CD4-positive, CD25-positive, alpha-beta regulatory T cell (primary cell): ENCODE data around the gene GLIPR1. TPM values are rescaled to one million over a fixed set of nuclear protein-coding genes. Genes with fewer than 3 reads are reported as not detected.
A peak's percentile ranks its signal among the peaks of the same experiment; 100 is the strongest.
"Not testable (repeated sequence)": the region's sequence is repeated elsewhere in the genome, so short reads cannot be mapped to it uniquely, and the experiment has no call there.

Experiments
- ATAC-seq, 2 donors: fragments of 150-1000 bp; cut with Tn5 transposase; one replicate each; pipeline ENCODE4 v1.10.0; 2021; ENCODE audit warnings: low read depth in 2 of 2, moderate number of reproducible peaks in 2 of 2, moderate library complexity in 1 of 2
- DNase-seq, 3 donors: peaks; one replicate each; pipeline versions ENCODE4 v3.0.0 to v3.0.0-alpha.2; 2012 to 2022; ENCODE audit warnings: mixed read lengths in 1 of 3
- H3K27ac ChIP-seq: one replicate; pipeline ENCODE4 v1.7.0; 2013; ENCODE audit warnings: mild to moderate bottlenecking, low read length; ENCODE audit not compliant: insufficient read depth, poor library complexity, severe bottlenecking
- H3K27me3 ChIP-seq: one replicate; pipeline ENCODE4 v1.7.0; 2013; ENCODE audit warnings: low read length; ENCODE audit not compliant: control insufficient read depth, insufficient read depth
- H3K36me3 ChIP-seq: one replicate; pipeline ENCODE4 v1.7.0; 2013; ENCODE audit warnings: mild to moderate bottlenecking, low read length, moderate library complexity; ENCODE audit not compliant: control insufficient read depth, insufficient read depth
- H3K4me1 ChIP-seq: 2 replicates; pipeline ENCODE4 v1.7.0; 2013; ENCODE audit warnings: mild to moderate bottlenecking, low read length; ENCODE audit not compliant: insufficient read depth, control insufficient read depth, poor library complexity, severe bottlenecking
- H3K4me3 ChIP-seq: one replicate; pipeline ENCODE4 v1.7.0; 2013; ENCODE audit warnings: low read depth, mild to moderate bottlenecking, low read length, moderate library complexity
- H3K9me3 ChIP-seq, 2 experiments: 1 replicate in 1 of 2; 2 replicates in 1 of 2; pipeline ENCODE4 v1.7.0; 2013; ENCODE audit warnings: low read length in 2 of 2, mild to moderate bottlenecking in 1 of 2, moderate library complexity in 1 of 2; ENCODE audit not compliant: control insufficient read depth in 2 of 2
- H3K27ac Mint-ChIP-seq, 3 donors: one replicate each; pipeline ENCODE4 v1.8.0; 2020 to 2022; ENCODE audit warnings: mild to moderate bottlenecking in 3 of 3, mixed read lengths in 3 of 3, moderate library complexity in 2 of 3
- H3K27me3 Mint-ChIP-seq: one replicate; pipeline ENCODE4 v1.8.0; 2022; ENCODE audit warnings: mild to moderate bottlenecking, mixed read lengths
- H3K36me3 Mint-ChIP-seq: one replicate; pipeline ENCODE4 v1.8.0; 2020; ENCODE audit warnings: mixed read lengths
- H3K4me1 Mint-ChIP-seq, 4 donors: one replicate each; pipeline ENCODE4 v1.8.0; 2020 to 2022; ENCODE audit warnings: mixed read lengths in 4 of 4, mild to moderate bottlenecking in 1 of 4
- H3K4me3 Mint-ChIP-seq, 4 donors: one replicate each; pipeline ENCODE4 v1.8.0; 2020 to 2022; ENCODE audit warnings: mild to moderate bottlenecking in 4 of 4, mixed read lengths in 4 of 4, moderate library complexity in 3 of 4
- H3K9me3 Mint-ChIP-seq, 7 donors: one replicate each; pipeline ENCODE4 v1.8.0; 2020 to 2022; ENCODE audit warnings: mixed read lengths in 7 of 7, mild to moderate bottlenecking in 3 of 7, moderate library complexity in 2 of 7
- polyA plus RNA-seq, 4 donors: library from polyadenylated mRNA; unstranded; fragments of 300-500 nt; fragmentation: Illumina TruSeq; gene quantifications; one replicate each; pipeline ENCODE4 v1.2.3, GENCODE V29; 2021
- total RNA-seq: library from RNA; stranded (reverse); gene quantifications from one replicate; pipeline ENCODE4 v1.2.3, GENCODE V29; 2022

GLIPR1 gene
- total and polyA plus RNA-seq, 5 donors from 2014 or later: 91.4 to 207 (median 167) TPM

DNA sequence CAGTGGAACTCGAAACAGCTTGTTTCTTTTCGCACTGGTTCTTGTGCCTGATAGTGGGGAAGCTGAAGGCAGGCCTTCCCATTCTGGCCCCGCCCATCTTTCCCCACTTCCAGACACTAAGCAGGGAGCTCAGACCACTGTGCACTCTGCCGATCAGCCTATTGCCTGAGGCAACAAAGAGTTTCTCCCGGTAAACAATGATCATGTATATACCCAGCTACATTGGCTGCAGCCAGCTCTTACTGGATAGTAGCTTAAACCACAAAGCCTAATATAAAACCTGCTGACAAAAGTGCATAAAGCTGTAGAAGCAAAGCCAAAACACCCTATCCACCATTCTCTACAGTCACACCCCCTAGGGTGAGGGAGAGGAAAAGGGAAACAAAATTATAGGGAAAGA is 24.7 kb upstream of the GLIPR1 start:
- H3K4me1 Mint-ChIP-seq: peaks cover 12 to 35% (median 28%) of the 10 kb centered on the region in 4 donors

DNA sequence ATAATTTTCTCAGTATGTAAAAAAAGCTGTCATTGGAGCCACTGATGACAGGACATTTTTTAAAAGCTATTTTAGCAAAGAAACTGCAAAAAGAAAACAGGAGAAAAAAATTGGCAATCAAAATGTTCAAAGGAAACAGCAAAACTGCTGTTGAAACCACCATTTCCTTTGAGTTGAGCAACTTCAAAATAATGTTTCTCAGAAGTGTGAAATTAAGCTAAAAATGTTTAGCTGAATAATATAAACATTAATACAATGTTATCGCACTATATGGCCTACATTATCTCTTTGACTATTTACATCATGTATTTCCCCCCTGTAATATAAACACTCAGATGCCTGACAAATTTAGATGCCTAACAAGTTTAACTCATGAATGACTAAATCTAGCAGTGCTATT is 23.4 kb upstream of the GLIPR1 start:
- H3K27ac Mint-ChIP-seq: peak overlapping the region in 1 of 3 donors; percentile 76
- no peaks in the 10 kb centered on the region for H3K36me3 Mint-ChIP-seq
- Histone ChIP-seq H3K27me3 (no peaks in the 10 kb centered on the region), H3K9me3 (no peaks in the 10 kb centered on the region), H3K27ac (no peak overlapping the region), H3K4me1 (peaks cover 31% of the 10 kb centered on the region), H3K4me3 (peak overlapping the region; percentile 54), H3K36me3 (no peaks in the 10 kb centered on the region)
- peaks cover 9% of the 10 kb centered on the region for H3K27me3 Mint-ChIP-seq
- peak overlapping the region in 3 of 4 donors; percentile 5 to 31 (median 15) for H3K4me3 Mint-ChIP-seq
- H3K4me1 Mint-ChIP-seq: peaks cover 14 to 35% (median 29%) of the 10 kb centered on the region in 4 donors
- ATAC-seq (peak in 1 of 2 donors; percentile 39), DNase-seq (peak in 2 of 3 donors; percentile 30 to 47)
- H3K9me3 Mint-ChIP-seq: peaks cover 0 to 4% (median 1%) of the 10 kb centered on the region in 7 donors

More for the DNA sequence above, 24.7 kb upstream of the GLIPR1 start:
- no peaks in the 10 kb centered on the region for H3K9me3 ChIP-seq
- H3K4me1 ChIP-seq: peaks cover 31% of the 10 kb centered on the region
- H3K36me3 ChIP-seq: no peaks in the 10 kb centered on the region
- ATAC-seq (no peak), DNase-seq (no peak)
- peaks cover 17% of the 10 kb centered on the region for H3K27me3 Mint-ChIP-seq
- H3K9me3 Mint-ChIP-seq: peaks cover 0 to 4% (median 1%) of the 10 kb centered on the region in 7 donors
- H3K27ac ChIP-seq: no peak overlapping the region
- H3K4me3 Mint-ChIP-seq: no peak overlapping the region
- H3K4me3 ChIP-seq: no peak overlapping the region
- H3K27ac Mint-ChIP-seq: no peak overlapping the region
- H3K36me3 Mint-ChIP-seq: no peaks in the 10 kb centered on the region
- no peaks in the 10 kb centered on the region for H3K27me3 ChIP-seq

DNA sequence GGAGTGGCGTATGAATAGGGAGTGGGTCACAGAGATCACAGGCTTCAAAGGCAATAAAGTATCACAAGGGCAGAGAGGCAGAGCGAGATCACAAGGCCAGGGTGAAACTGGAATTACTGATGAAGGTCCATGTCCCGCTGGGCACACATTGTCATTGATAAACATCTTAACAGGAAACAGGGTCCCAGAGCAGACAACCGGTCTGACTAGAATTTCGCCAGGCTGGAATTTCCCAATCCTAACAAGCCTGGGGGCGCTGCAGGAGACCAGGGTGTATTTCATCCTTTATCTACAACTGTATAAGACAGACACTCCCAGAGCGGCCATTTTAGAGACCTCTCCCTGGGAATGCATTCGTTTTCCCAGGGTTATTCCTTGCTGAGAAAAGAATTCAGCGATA is 22.7 kb upstream of the GLIPR1 start:
- H3K27me3 ChIP-seq, ATAC-seq, H3K36me3 Mint-ChIP-seq, H3K9me3 ChIP-seq, H3K4me3 ChIP-seq, H3K9me3 Mint-ChIP-seq, H3K36me3 ChIP-seq, H3K27ac ChIP-seq, H3K27me3 Mint-ChIP-seq, DNase-seq: not testable (repeated sequence)
- peaks cover 31% of the 10 kb centered on the region for H3K4me1 ChIP-seq
- peak overlapping the region in 1 of 3 donors; percentile 76 for H3K27ac Mint-ChIP-seq
- peaks cover 14 to 35% (median 30%) of the 10 kb centered on the region in 4 donors for H3K4me1 Mint-ChIP-seq
- H3K4me3 Mint-ChIP-seq: peak overlapping the region; percentile 5 to 34 (median 23)

- H3K27me3 Mint-ChIP-seq: peaks cover 9% of the 10 kb centered on the region
- no peaks in the 10 kb centered on the region for H3K27me3 ChIP-seq
- H3K27ac Mint-ChIP-seq: peak overlapping the region in 1 of 3 donors; percentile 39
- ATAC-seq (no peak), DNase-seq (no peak)
- H3K4me3 ChIP-seq: no peak overlapping the region
- peaks cover 0 to 7% (median 1%) of the 10 kb centered on the region in 7 donors for H3K9me3 Mint-ChIP-seq
- H3K36me3 ChIP-seq: no peaks in the 10 kb centered on the region
- no peak overlapping the region for H3K27ac ChIP-seq
- peak overlapping the region in 2 of 4 donors; percentile 11 to 24 for H3K4me3 Mint-ChIP-seq
- no peaks in the 10 kb centered on the region for H3K36me3 Mint-ChIP-seq
- H3K9me3 ChIP-seq: peaks cover 0 to 8% of the 10 kb centered on the region in 2 experiments
- H3K4me1 ChIP-seq: peaks cover 31% of the 10 kb centered on the region
- peaks cover 14 to 35% (median 30%) of the 10 kb centered on the region in 4 donors for H3K4me1 Mint-ChIP-seq
Measured at GRCh38 chr12:75459755-75460154, 20.8 kb upstream of the GLIPR1 start.

DNA sequence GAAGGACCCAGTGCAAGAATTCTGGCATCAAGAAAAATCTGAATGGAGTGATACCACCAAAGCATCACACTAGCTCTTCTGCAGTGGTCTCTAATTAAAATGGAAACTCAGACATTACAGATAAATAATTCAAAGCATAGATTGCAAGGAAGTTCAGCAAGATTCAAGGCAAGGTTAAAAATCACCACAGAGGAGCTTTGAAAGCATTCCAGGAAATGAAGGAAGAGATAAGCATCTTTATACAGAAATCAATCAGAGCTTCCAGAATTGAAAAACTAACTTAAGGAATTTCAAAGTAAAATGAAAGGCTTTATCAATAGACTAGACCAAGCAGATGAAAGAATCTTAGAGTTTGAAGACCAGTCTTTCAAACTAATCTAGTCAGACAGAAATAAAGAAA is 20.4 kb upstream of the GLIPR1 start:
- no peaks in the 10 kb centered on the region for H3K36me3 Mint-ChIP-seq
- H3K4me3 ChIP-seq: no peak overlapping the region
- H3K36me3 ChIP-seq: no peaks in the 10 kb centered on the region
- H3K27ac ChIP-seq: no peak overlapping the region
- H3K4me3 Mint-ChIP-seq: no peak overlapping the region
- H3K4me1 ChIP-seq: peaks cover 31% of the 10 kb centered on the region
- H3K9me3 ChIP-seq: peaks cover 0 to 9% of the 10 kb centered on the region in 2 experiments
- H3K27me3 Mint-ChIP-seq: peaks cover 6% of the 10 kb centered on the region
- peaks cover 0 to 7% (median 1%) of the 10 kb centered on the region in 7 donors for H3K9me3 Mint-ChIP-seq
- DNase-seq (no peak), ATAC-seq (no peak)
- H3K27me3 ChIP-seq: no peaks in the 10 kb centered on the region
- peak overlapping the region in 1 of 3 donors; percentile 40 for H3K27ac Mint-ChIP-seq
- peaks cover 14 to 35% (median 28%) of the 10 kb centered on the region in 4 donors for H3K4me1 Mint-ChIP-seq

DNA sequence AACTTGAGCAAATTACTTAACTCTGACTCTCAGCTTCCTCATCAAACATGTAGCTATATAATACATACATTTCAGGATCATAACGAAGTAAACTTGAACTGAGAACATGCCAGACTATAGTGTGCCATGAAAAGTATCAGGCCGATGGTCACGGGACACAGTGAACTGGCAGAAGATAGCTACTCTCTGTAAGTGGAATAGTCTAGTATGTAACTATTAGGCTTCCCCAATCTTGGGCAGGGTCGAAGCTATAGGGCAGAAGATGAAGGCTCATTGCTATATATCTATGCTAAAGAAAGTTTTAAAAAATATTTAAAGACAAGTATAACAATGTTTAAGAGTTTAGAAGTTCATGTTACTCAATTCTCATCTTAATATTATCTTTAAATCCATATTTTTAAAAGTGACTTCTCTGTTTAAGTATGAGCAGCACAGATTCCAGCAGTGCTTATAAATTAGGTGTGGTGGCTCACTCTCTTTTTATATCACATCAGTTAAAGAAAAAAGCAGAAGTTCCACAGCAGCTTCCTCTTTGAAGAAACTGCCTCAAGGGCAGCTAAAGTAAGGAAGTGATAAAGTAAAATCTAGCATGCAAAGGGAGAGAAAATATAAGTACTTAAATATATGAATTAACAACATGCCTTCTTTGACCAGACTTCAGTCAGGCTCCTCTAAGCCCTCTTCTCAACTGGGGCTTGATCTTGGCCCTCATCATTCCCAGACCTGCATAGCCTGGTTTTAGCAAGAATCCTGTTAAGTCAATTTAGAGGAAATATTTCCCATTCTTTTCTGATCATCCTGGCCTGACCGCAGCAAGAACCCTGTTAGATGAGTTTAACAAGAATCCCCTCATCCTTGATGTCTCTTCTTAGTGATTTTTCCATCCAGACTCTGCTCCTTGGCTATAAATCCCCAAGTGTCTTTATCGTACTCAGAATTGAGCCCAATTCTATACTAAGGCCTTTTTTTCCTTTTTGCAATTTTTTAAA is 8.4 kb upstream of the GLIPR1 start:
- no peak for ATAC-seq

GRCh38 chr12:75474116-75474515 is 6.4 kb upstream of the GLIPR1 start:
- H3K4me3 ChIP-seq: no peak overlapping the region
- H3K9me3 ChIP-seq: no peaks in the 10 kb centered on the region
- no peak for ATAC-seq
- H3K4me3 Mint-ChIP-seq: no peak overlapping the region
- no peaks in the 10 kb centered on the region for H3K36me3 Mint-ChIP-seq
- H3K9me3 Mint-ChIP-seq: no peaks in the 10 kb centered on the region
- H3K27ac ChIP-seq: no peak overlapping the region
- no peak overlapping the region for H3K27ac Mint-ChIP-seq
- H3K4me1 Mint-ChIP-seq: peaks cover 9 to 22% (median 10%) of the 10 kb centered on the region in 4 donors
- DNase-seq: no peak
- H3K27me3 Mint-ChIP-seq: peaks cover 10% of the 10 kb centered on the region
- H3K36me3 ChIP-seq: no peaks in the 10 kb centered on the region
- peaks cover 11% of the 10 kb centered on the region for H3K4me1 ChIP-seq
- peaks cover 3% of the 10 kb centered on the region for H3K27me3 ChIP-seq

More for the DNA sequence above, 8.4 kb upstream of the GLIPR1 start:
- peaks cover 3% of the 10 kb centered on the region for H3K27me3 ChIP-seq
- no peak overlapping the region for H3K4me3 Mint-ChIP-seq
- no peaks in the 10 kb centered on the region for H3K9me3 Mint-ChIP-seq
- no peak overlapping the region for H3K27ac Mint-ChIP-seq
- H3K4me1 Mint-ChIP-seq: peaks cover 0 to 2% (median 0%) of the 10 kb centered on the region in 4 donors
- no peaks in the 10 kb centered on the region for H3K4me1 ChIP-seq
- no peak for DNase-seq
- no peak overlapping the region for H3K4me3 ChIP-seq
- H3K27me3 Mint-ChIP-seq: peaks cover 10% of the 10 kb centered on the region
- no peaks in the 10 kb centered on the region for H3K36me3 ChIP-seq
- H3K9me3 ChIP-seq: no peaks in the 10 kb centered on the region
- no peak overlapping the region for H3K27ac ChIP-seq
- H3K36me3 Mint-ChIP-seq: no peaks in the 10 kb centered on the region
